Right atrium auricular region (tissue), 2 donors: Measurements from ENCODE around the gene COPE. TPM values are rescaled to one million over a fixed set of nuclear protein-coding genes. Genes with fewer than 3 reads are reported as not detected.

ENCODE experiments used
- DNase-seq: peaks from one replicate; pipeline ENCODE4 v3.0.0-alpha.2; 2019; ENCODE audit warnings: low spot score
- H3K27ac ChIP-seq, 2 donors: fragments of 200-600 bp; sonication (generic); 1 replicate in 1 of 2; 2 replicates in 1 of 2; pipeline ENCODE4 v1.5.1; 2016 to 2019
- H3K27me3 ChIP-seq, 2 donors: fragments of 200-600 bp; sonication (generic); one replicate each; pipeline versions ENCODE4 v1.5.1 to v1.6.0; 2017 to 2019
- H3K36me3 ChIP-seq: fragments of 200-600 bp; sonication (generic); one replicate; pipeline ENCODE4 v1.5.1; 2016
- H3K4me1 ChIP-seq, 2 donors: fragments of 200-600 bp; sonication (generic); one replicate each; pipeline versions ENCODE4 v1.5.1 to v1.6.0; 2017 to 2019
- H3K4me3 ChIP-seq, 2 donors: fragments of 200-600 bp; sonication (generic); 1 replicate in 1 of 2; 2 replicates in 1 of 2; pipeline ENCODE4 v1.5.1; 2017 to 2019; ENCODE audit warnings: mild to moderate bottlenecking in 1 of 2, moderate library complexity in 1 of 2
- H3K9me3 ChIP-seq, 2 donors: fragments of 200-600 bp; sonication (generic); one replicate each; pipeline ENCODE4 v1.5.1; 2019
- CTCF ChIP-seq, 2 donors: fragments of 200-600 bp; sonication (generic); IDR thresholded peaks; one replicate each; pipeline ENCODE4 v1.5.1; 2019; ENCODE audit warnings: antibody characterized with exemption in 2 of 2
- total RNA-seq, 2 donors: library from RNA; depleted of rRNA; stranded (reverse); fragments of >200 nt; gene quantifications; one replicate each; pipeline ENCODE4 v1.1.0, GENCODE V29; 2016

Gene COPE
- total RNA-seq, 2 donors from 2014 or later: 168 to 209 TPM

- no peak overlapping the region for H3K27ac ChIP-seq
- H3K4me3 ChIP-seq: no peak overlapping the region
- peaks cover 49% of the 10 kb centered on the region for H3K36me3 ChIP-seq
- no peaks in the 10 kb centered on the region for H3K27me3 ChIP-seq
- H3K9me3 ChIP-seq: no peaks in the 10 kb centered on the region
- no peak for TF ChIP-seq CTCF (IDR thresholded peaks at IDR 0.05)
- H3K4me1 ChIP-seq: no peaks in the 10 kb centered on the region
- no peak for DNase-seq
Observed at GRCh38 chr19:18910010-18910409, 9.2 kb downstream of the COPE start.

- H3K4me1 ChIP-seq: no peaks in the 10 kb centered on the region
- H3K36me3 ChIP-seq: peaks cover 42% of the 10 kb centered on the region
- no peak for TF ChIP-seq CTCF (IDR thresholded peaks at IDR 0.05)
Observed at GRCh38 chr19:18908917-18909619, 10.1 kb downstream of the COPE start.

GRCh38 chr19:18906605-18907519, 12.3 kb downstream of the COPE start:
- Histone ChIP-seq H3K4me1 (no peaks in the 10 kb centered on the region), H3K27ac (no peak overlapping the region), H3K4me3 (no peak overlapping the region), H3K9me3 (no peaks in the 10 kb centered on the region), H3K36me3 (peaks cover 21% of the 10 kb centered on the region), H3K27me3 (no peaks in the 10 kb centered on the region)
- no peak for DNase-seq
- no peak for TF ChIP-seq CTCF (IDR thresholded peaks at IDR 0.05)

More at GRCh38 chr19:18908917-18909619, 10.1 kb downstream of the COPE start:
- Histone ChIP-seq H3K9me3 (no peaks in the 10 kb centered on the region), H3K27me3 (no peaks in the 10 kb centered on the region), H3K27ac (no peak overlapping the region), H3K4me3 (no peak overlapping the region)
- DNase-seq: no peak

- TF ChIP-seq CTCF (IDR thresholded peaks at IDR 0.05): no peak
- Histone ChIP-seq H3K27me3 (no peaks in the 10 kb centered on the region), H3K9me3 (no peaks in the 10 kb centered on the region), H3K27ac (no peak overlapping the region), H3K36me3 (peaks cover 29% of the 10 kb centered on the region), H3K4me3 (no peak overlapping the region), H3K4me1 (no peaks in the 10 kb centered on the region)
- no peak for DNase-seq
Observed at GRCh38 chr19:18905513-18906236, 13.5 kb downstream of the COPE start.

GRCh38 chr19:18905058-18905456, 14.1 kb downstream of the COPE start:
- H3K27me3 ChIP-seq: no peaks in the 10 kb centered on the region

More at GRCh38 chr19:18905058-18905456, 14.1 kb downstream of the COPE start:
- no peaks in the 10 kb centered on the region for H3K9me3 ChIP-seq
- no peak overlapping the region for H3K4me3 ChIP-seq
- H3K27ac ChIP-seq: no peak overlapping the region
- H3K36me3 ChIP-seq: peaks cover 31% of the 10 kb centered on the region
- no peak for DNase-seq
- TF ChIP-seq CTCF (IDR thresholded peaks at IDR 0.05): no peak
- H3K4me1 ChIP-seq: no peaks in the 10 kb centered on the region
